Gastroesophageal sphincter (tissue), 4 donors: ENCODE results near the gene CARS1. TPM values are rescaled to one million over a fixed set of nuclear protein-coding genes. Genes with fewer than 3 reads are reported as not detected.

ENCODE experiments used
- ATAC-seq: fragments of 150-250 bp; one replicate; pipeline ENCODE4 v1.9.1; 2016; ENCODE audit warnings: mild to moderate bottlenecking, moderate library complexity
- H3K27ac ChIP-seq, 4 donors: fragments of 200-600 bp; sonication (generic) in 3 of 4; 1 replicate in 3 of 4; 2 replicates in 1 of 4; pipeline ENCODE4 v1.5.1; 2016 to 2019
- H3K27me3 ChIP-seq: fragments of 200-600 bp; sonication (generic); one replicate; pipeline ENCODE4 v1.5.1; 2019
- H3K36me3 ChIP-seq, 2 donors: fragments of 200-600 bp; sonication (generic); one replicate each; pipeline ENCODE4 v1.5.1; 2019; ENCODE audit warnings: control low read depth in 1 of 2
- H3K4me1 ChIP-seq, 3 donors: fragments of 200-600 bp; sonication (generic); 1 replicate in 2 of 3; 2 replicates in 1 of 3; pipeline ENCODE4 v1.5.1; 2016 to 2019; ENCODE audit warnings: control low read depth in 2 of 3
- H3K4me3 ChIP-seq, 2 donors: fragments of 200-600 bp; sonication (generic); one replicate each; pipeline ENCODE4 v1.5.1; 2019; ENCODE audit warnings: mild to moderate bottlenecking in 1 of 2, moderate library complexity in 1 of 2
- H3K9me3 ChIP-seq, 3 donors: fragments of 200-600 bp; sonication (generic); one replicate each; pipeline ENCODE4 v1.5.1; 2017 to 2019; ENCODE audit warnings: control low read depth in 2 of 3
- EP300 ChIP-seq: sonication (generic); formaldehyde crosslinking; IDR thresholded peaks from one replicate; pipeline ENCODE4 v1.6.1; 2017; ENCODE audit warnings: antibody characterized with exemption, mild to moderate bottlenecking
- POLR2A ChIP-seq, 2 donors: fragments of 450-650 bp; IDR thresholded peaks; one replicate each; pipeline ENCODE4 v1.6.1; 2017; ENCODE audit warnings: antibody characterized with exemption in 2 of 2, mild to moderate bottlenecking in 2 of 2, moderate library complexity in 1 of 2
- POLR2AphosphoS5 ChIP-seq: sonication (generic); formaldehyde crosslinking; IDR thresholded peaks from one replicate; pipeline ENCODE4 v1.6.1; 2017; ENCODE audit warnings: antibody characterized with exemption
- WGBS, 2 donors: methylation state at CpG; one replicate each; pipeline ENCODE4 v1.1.5; 2018; ENCODE audit warnings: low coverage in 1 of 2; 5-methylcytosine and 5-hydroxymethylcytosine counted together
- total RNA-seq, 4 donors: library from RNA; depleted of rRNA; stranded (reverse); fragments of >200 nt; gene quantifications; one replicate each; pipeline ENCODE4 v1.1.0, GENCODE V29; 2016
- TF ChIP-seq, protein P1 (sequence below), 4 experiments: fragments of 200-600 bp in 2 of 4; fragments of 450-650 bp in 2 of 4; sonication (generic) in 1 of 4; IDR thresholded peaks; one replicate each; pipeline ENCODE4 v1.5.1; 2017 to 2019; ENCODE audit warnings: antibody characterized with exemption in 4 of 4, mild to moderate bottlenecking in 2 of 4, moderate library complexity in 2 of 4

Gene CARS1
- total RNA-seq, 4 donors from 2014 or later = 29.1 to 41.5 (median 31.2) TPM

GRCh38 chr11:3095712-3096361 is 38.6 kb upstream of the CARS1 start:
- Histone ChIP-seq H3K27me3 (no peaks in the 10 kb centered on the region), H3K4me3 (no peak overlapping the region), H3K4me1 (peaks cover 0 to 53% (median 0%) of the 10 kb centered on the region in 3 donors), H3K9me3 (no peaks in the 10 kb centered on the region), H3K27ac (peak overlapping the region in 3 of 4 donors; percentile 19 to 69 (median 68)), H3K36me3 (peaks cover 0 to 89% of the 10 kb centered on the region in 2 donors)
- 33 to 39% methylated on average over 11 to 12 of the region's 15 CpGs for WGBS, 2 donors
- TF ChIP-seq EP300 (no peak), POLR2A (IDR thresholded peaks at IDR 0.05) (no peak), POLR2AphosphoS5 (no peak)
- TF ChIP-seq, protein P1, sequence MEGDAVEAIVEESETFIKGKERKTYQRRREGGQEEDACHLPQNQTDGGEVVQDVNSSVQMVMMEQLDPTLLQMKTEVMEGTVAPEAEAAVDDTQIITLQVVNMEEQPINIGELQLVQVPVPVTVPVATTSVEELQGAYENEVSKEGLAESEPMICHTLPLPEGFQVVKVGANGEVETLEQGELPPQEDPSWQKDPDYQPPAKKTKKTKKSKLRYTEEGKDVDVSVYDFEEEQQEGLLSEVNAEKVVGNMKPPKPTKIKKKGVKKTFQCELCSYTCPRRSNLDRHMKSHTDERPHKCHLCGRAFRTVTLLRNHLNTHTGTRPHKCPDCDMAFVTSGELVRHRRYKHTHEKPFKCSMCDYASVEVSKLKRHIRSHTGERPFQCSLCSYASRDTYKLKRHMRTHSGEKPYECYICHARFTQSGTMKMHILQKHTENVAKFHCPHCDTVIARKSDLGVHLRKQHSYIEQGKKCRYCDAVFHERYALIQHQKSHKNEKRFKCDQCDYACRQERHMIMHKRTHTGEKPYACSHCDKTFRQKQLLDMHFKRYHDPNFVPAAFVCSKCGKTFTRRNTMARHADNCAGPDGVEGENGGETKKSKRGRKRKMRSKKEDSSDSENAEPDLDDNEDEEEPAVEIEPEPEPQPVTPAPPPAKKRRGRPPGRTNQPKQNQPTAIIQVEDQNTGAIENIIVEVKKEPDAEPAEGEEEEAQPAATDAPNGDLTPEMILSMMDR (IDR thresholded peaks at IDR 0.05) = no peak
- peak; percentile 46 for ATAC-seq

DNA sequence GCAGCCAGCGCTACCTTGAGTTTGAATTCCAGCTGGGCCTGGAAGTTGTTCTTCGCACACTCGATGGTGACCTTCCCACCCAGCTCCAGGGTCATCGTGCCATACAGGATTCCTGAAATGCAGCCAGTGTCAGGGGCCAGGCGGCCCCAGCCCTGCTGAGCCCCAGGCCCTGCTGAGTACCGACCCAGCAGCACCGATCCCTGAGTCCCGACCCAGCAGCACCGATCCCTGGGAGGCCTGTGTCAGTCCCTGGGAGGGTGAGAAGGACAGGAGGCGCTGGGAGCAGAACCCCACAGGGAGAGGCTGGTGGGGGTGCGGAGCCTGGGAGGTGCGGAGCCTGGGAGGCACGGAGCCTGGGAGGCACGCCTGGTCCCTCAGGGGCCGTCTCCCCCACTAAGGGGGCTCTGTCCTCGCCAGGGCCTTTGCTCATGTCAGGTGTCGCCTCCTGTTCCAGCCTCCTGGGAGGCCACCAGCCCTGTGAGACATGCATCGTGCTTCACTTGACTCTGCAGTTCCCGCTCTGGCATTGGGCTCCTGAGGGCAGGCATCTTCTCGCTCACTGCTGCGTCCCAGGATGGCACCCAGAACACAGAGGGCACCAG is 37.1 kb upstream of the CARS1 start:
- WGBS, 2 donors = 78 to 100% methylated on average over 4 to 5 of the region's 21 CpGs
- TF ChIP-seq POLR2A (IDR thresholded peaks at IDR 0.05) = no peak
- TF ChIP-seq, protein P1 (IDR thresholded peaks at IDR 0.05) = no peak
- TF ChIP-seq EP300 = no peak
- TF ChIP-seq POLR2AphosphoS5 = no peak
- peak overlapping the region in 1 of 4 donors; percentile 19 for H3K27ac ChIP-seq

DNA sequence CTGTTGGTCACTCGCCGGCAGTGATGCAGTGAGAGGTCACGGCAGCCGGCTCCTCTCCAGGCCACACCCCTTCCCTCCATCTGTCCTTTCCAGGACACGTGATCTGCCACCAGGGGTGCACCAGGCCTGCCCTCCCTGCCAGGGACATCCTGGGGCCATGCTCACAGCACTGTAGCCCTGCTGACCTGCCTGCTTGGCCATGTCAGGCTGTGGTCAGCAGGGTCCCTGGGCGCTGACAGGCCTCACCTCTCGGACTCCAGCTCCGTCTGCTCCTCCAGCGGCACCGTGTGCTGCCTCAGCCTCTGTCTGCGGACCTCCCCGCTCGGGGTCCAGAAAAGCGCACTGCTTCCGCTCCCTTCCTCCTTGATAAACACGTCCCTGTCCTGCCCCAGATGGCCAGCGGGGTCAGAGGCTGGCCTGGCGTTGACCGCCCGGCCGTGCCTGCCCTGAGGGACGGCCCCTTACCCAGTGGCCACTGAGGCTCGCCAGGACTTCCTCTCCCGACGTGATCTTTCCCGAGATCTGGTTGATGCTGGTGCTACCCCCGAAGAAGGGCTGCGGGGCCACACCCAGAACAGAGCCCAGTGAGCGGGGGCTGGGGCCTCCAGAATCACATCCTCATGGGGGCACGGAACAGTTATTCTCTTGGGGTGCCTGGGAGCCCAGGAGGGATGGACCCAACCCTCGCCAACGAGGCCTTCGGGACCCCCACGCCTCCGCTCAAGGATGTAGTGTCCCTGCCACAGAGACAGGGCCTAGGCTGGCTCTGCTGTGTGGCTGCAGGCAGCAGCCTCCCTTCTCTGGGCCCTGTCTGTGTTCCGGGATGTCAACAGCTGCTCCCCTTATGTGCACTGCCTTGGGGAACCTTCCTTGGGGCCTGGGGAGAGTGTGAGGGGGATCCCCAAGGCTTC is 36.3 kb upstream of the CARS1 start:
- H3K27me3 ChIP-seq = no peaks in the 10 kb centered on the region
- no peak overlapping the region for H3K4me3 ChIP-seq
- no peaks in the 10 kb centered on the region for H3K9me3 ChIP-seq
- WGBS, 2 donors = 19% methylated on average over 3 of the region's 36 CpGs; no CpG with 5 or more reads in 1 of the 2 donors
- H3K4me1 ChIP-seq = peaks cover 0 to 41% (median 0%) of the 10 kb centered on the region in 3 donors
- ATAC-seq = no peak
- TF ChIP-seq, protein P1 (IDR thresholded peaks at IDR 0.05) = no peak
- no peak for TF ChIP-seq POLR2AphosphoS5
- H3K27ac ChIP-seq = no peak overlapping the region
- peaks cover 0 to 89% of the 10 kb centered on the region in 2 donors for H3K36me3 ChIP-seq

More for the DNA sequence above, 37.1 kb upstream of the CARS1 start:
- Histone ChIP-seq H3K36me3 (peaks cover 0 to 89% of the 10 kb centered on the region in 2 donors), H3K4me1 (peaks cover 0 to 45% (median 0%) of the 10 kb centered on the region in 3 donors), H3K27me3 (no peaks in the 10 kb centered on the region), H3K9me3 (no peaks in the 10 kb centered on the region), H3K4me3 (no peak overlapping the region)
- ATAC-seq = no peak

DNA sequence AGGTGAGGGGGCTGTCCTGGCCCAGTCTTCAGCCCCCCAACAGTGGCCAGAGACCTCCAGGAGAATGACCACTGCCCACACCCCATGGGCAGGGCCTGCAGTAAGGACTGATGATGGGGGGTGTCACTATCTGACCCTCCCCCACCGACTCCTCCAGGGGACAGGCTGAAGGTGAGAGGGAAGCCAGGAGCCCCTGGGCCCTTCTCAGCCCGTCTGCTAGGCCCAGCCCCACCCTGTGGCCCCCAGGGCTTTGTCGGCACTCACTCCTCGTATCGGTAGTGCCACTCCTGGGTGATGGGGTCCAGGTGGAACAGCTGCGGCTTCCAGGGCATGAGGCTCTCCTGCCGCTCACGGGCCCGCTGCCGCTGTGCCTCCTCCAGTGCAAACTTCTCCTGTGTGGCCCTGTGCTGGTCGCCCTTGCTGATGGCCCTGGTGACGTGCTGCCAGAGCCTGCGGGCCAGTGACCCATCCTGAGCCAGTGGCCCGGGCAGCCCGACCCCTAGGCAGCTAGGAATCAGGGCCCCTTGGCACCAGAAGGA is 35.4 kb upstream of the CARS1 start:
- WGBS, 2 donors = no CpG with 5 or more reads among the region's 15 CpGs
- Histone ChIP-seq H3K27me3 (no peaks in the 10 kb centered on the region), H3K36me3 (peaks cover 0 to 90% of the 10 kb centered on the region in 2 donors), H3K9me3 (no peaks in the 10 kb centered on the region), H3K27ac (no peak overlapping the region), H3K4me1 (peaks cover 0 to 41% (median 0%) of the 10 kb centered on the region in 3 donors), H3K4me3 (no peak overlapping the region)
- TF ChIP-seq EP300 (no peak), POLR2A (IDR thresholded peaks at IDR 0.05) (no peak), POLR2AphosphoS5 (no peak)
- TF ChIP-seq, protein P1 (IDR thresholded peaks at IDR 0.05) = no peak
- no peak for ATAC-seq
